Measurements from ENCODE around the gene DPM3. TPM values are rescaled to one million over a fixed set of nuclear protein-coding genes. Genes with fewer than 3 reads are reported as not detected.

The DPM3 gene
- total RNA-seq, 2 experiments from 2014 or later: 34.1 to 37.7 TPM

Other genes starting within 250 kb of the DPM3 start
- 10 to 100 TPM; 51.2 to 54.0 TPM for gene PMVK, start 203.8 kb downstream of the DPM3 start, total RNA-seq
- gene PBXIP1, start 184.4 kb downstream of the DPM3 start, total RNA-seq: 10 to 100 TPM; 55.9 to 57.3 TPM
- 10 to 100 TPM; 31.5 to 32.4 TPM for gene PYGO2, start 178.7 kb downstream of the DPM3 start, total RNA-seq
- gene SHC1, start 169.8 kb downstream of the DPM3 start, total RNA-seq: 10 to 100 TPM; 43.4 to 46.5 TPM
- gene CKS1B, start 165.8 kb downstream of the DPM3 start, total RNA-seq: 100 to 1,000 TPM; 197 to 205 TPM
- 10 to 100 TPM; 45.4 to 49.4 TPM for gene FLAD1, start 157.2 kb downstream of the DPM3 start, total RNA-seq
- under 1 TPM; 0.36 to 0.56 TPM for gene LENEP, start 146.9 kb downstream of the DPM3 start, total RNA-seq
- gene ZBTB7B, start 137.7 kb downstream of the DPM3 start, total RNA-seq: 100 to 1,000 TPM; 124 to 125 TPM
- 1 to 10 TPM; 1.1 to 1.3 TPM for gene DCST2, start 106.8 kb downstream of the DPM3 start, total RNA-seq
- under 1 TPM in 1 of 2 experiments, not detected in 1; 0.14 TPM for gene DCST1, start 106.7 kb downstream of the DPM3 start, total RNA-seq
- gene ADAM15, start 89.2 kb downstream of the DPM3 start, total RNA-seq: 10 to 100 TPM; 54.3 to 60.5 TPM
- 1 to 10 TPM; 5.0 to 6.1 TPM for gene EFNA4, start 76.8 kb downstream of the DPM3 start, total RNA-seq
- gene EFNA3, start 61.7 kb downstream of the DPM3 start, total RNA-seq: 1 to 10 TPM; 2.4 to 2.6 TPM
- gene EFNA1, start 12.7 kb downstream of the DPM3 start, total RNA-seq: under 1 TPM in 1 of 2 experiments, not detected in 1; 0.24 TPM
- gene SLC50A1, start 4.7 kb downstream of the DPM3 start, total RNA-seq: 10 to 100 TPM; 60.1 TPM
- gene KRTCAP2, start 32.8 kb upstream of the DPM3 start, total RNA-seq: 100 to 1,000 TPM; 138 to 146 TPM
- 1 to 10 TPM; 6.3 to 7.1 TPM for gene TRIM46, start 33.3 kb upstream of the DPM3 start, total RNA-seq
- gene THBS3, start 67.4 kb upstream of the DPM3 start, total RNA-seq: 10 to 100 TPM; 15.6 to 17.3 TPM
- gene MTX1, start 68.2 kb upstream of the DPM3 start, total RNA-seq: 10 to 100 TPM; 45.2 to 47.9 TPM
- gene ENTREP3, start 115.0 kb upstream of the DPM3 start, total RNA-seq: 10 to 100 TPM; 32.9 to 34.1 TPM
- 10 to 100 TPM; 89.6 to 91.7 TPM for gene SCAMP3, start 121.8 kb upstream of the DPM3 start, total RNA-seq
- 10 to 100 TPM; 62.0 to 68.1 TPM for gene CLK2, start 133.0 kb upstream of the DPM3 start, total RNA-seq
- gene HCN3, start 136.9 kb upstream of the DPM3 start, total RNA-seq: 1 to 10 TPM; 1.9 to 2.4 TPM
- gene PKLR, start 160.9 kb upstream of the DPM3 start, total RNA-seq: not detected
- 100 to 1,000 TPM; 378 to 395 TPM for gene FDPS, start 168.3 kb upstream of the DPM3 start, total RNA-seq
- 10 to 100 TPM; 23.2 to 25.4 TPM for gene RUSC1, start 180.4 kb upstream of the DPM3 start, total RNA-seq

Data from activated CD4-positive, alpha-beta memory T cell treated with anti-CD3 and anti-CD28 coated beads for 36 hours (primary cell).